DND-41 (cell line): ENCODE data around the gene GPR152.

Source experiments
- ATAC-seq: fragments of 200-7000 bp; cut with Tn5 transposase; 3 replicates; pipeline ENCODE4 v1.9.1; 2021; ENCODE audit warnings: low read depth; ENCODE audit not compliant: insufficient read depth
- DNase-seq: peaks from one replicate; pipeline ENCODE4 v3.0.0-alpha.2; 2020
- H2AFZ ChIP-seq: 2 replicates; pipeline ENCODE4 v1.6.0; 2012; ENCODE audit warnings: low read depth, low read length
- H3K27ac ChIP-seq: 2 replicates; pipeline ENCODE4 v1.5.1; 2012; ENCODE audit warnings: low read length, inconsistent platforms
- H3K27me3 ChIP-seq: fragments of 200-600 bp; sonication (generic); 2 replicates; pipeline ENCODE4 v1.6.0; 2012; ENCODE audit warnings: low read length, mild to moderate bottlenecking, inconsistent platforms; ENCODE audit not compliant: insufficient read depth, poor library complexity
- H3K36me3 ChIP-seq: 2 replicates; pipeline ENCODE4 v1.5.1; 2012; ENCODE audit warnings: low read length, inconsistent platforms; ENCODE audit not compliant: insufficient read depth
- H3K4me1 ChIP-seq: 2 replicates; pipeline ENCODE4 v1.5.1; 2012; ENCODE audit warnings: mild to moderate bottlenecking, low read length; ENCODE audit not compliant: insufficient read depth
- H3K4me2 ChIP-seq: 2 replicates; pipeline ENCODE4 v1.6.0; 2012; ENCODE audit warnings: mild to moderate bottlenecking, moderate library complexity, low read length, inconsistent platforms; ENCODE audit not compliant: insufficient read depth
- H3K4me3 ChIP-seq, 2 experiments: fragments of 200-600 bp in 1 of 2; shearing (Covaris generic) in 1 of 2; 2 replicates each; pipeline ENCODE4 v1.5.1; 2012 to 2016; ENCODE audit warnings: inconsistent platforms in 2 of 2, low read length in 2 of 2, mild to moderate bottlenecking in 2 of 2, low read depth in 1 of 2, moderate library complexity in 1 of 2
- H3K79me2 ChIP-seq: 2 replicates; pipeline ENCODE4 v1.6.0; 2012; ENCODE audit warnings: low read length, inconsistent platforms; ENCODE audit not compliant: insufficient read depth
- H3K9ac ChIP-seq: 2 replicates; pipeline ENCODE4 v1.6.0; 2012; ENCODE audit warnings: low read depth, mild to moderate bottlenecking, inconsistent platforms, low read length, moderate library complexity
- H3K9me3 ChIP-seq: 2 replicates; pipeline ENCODE4 v1.5.1; 2012; ENCODE audit warnings: low read length, moderate library complexity, mild to moderate bottlenecking, inconsistent platforms; ENCODE audit not compliant: insufficient read depth, severe bottlenecking
- H4K20me1 ChIP-seq: 2 replicates; pipeline ENCODE4 v1.6.0; 2012; ENCODE audit warnings: low read length; ENCODE audit not compliant: insufficient read depth
- EZH2 ChIP-seq: IDR thresholded peaks from 3 replicates; pipeline ENCODE4 v1.6.1; 2012; ENCODE audit warnings: borderline replicate concordance, low read depth, mild to moderate bottlenecking, moderate library complexity, low read length, inconsistent platforms; ENCODE audit not compliant: severe bottlenecking
- TF ChIP-seq, protein P1 (sequence below): IDR thresholded peaks from 2 replicates; pipeline ENCODE4 v1.5.1; 2012; ENCODE audit warnings: borderline replicate concordance, low read length, moderate library complexity, mild to moderate bottlenecking; ENCODE audit not compliant: poor library complexity, severe bottlenecking; ENCODE audit errors: extremely low read depth

GPR152 gene

GRCh38 chr11:67500484-67500821 lies 47.9 kb upstream of the GPR152 start:
- TF ChIP-seq, protein P1, sequence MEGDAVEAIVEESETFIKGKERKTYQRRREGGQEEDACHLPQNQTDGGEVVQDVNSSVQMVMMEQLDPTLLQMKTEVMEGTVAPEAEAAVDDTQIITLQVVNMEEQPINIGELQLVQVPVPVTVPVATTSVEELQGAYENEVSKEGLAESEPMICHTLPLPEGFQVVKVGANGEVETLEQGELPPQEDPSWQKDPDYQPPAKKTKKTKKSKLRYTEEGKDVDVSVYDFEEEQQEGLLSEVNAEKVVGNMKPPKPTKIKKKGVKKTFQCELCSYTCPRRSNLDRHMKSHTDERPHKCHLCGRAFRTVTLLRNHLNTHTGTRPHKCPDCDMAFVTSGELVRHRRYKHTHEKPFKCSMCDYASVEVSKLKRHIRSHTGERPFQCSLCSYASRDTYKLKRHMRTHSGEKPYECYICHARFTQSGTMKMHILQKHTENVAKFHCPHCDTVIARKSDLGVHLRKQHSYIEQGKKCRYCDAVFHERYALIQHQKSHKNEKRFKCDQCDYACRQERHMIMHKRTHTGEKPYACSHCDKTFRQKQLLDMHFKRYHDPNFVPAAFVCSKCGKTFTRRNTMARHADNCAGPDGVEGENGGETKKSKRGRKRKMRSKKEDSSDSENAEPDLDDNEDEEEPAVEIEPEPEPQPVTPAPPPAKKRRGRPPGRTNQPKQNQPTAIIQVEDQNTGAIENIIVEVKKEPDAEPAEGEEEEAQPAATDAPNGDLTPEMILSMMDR = no peak
- no peak for TF ChIP-seq EZH2
- ATAC-seq (no peak), DNase-seq (no peak)
- Histone ChIP-seq H3K79me2 (peaks cover 29% of the 10 kb centered on the region), H3K4me2 (no peak overlapping the region), H3K27ac (no peak overlapping the region), H3K9me3 (no peaks in the 10 kb centered on the region), H3K9ac (no peak overlapping the region), H3K4me1 (peaks cover 15% of the 10 kb centered on the region), H3K27me3 (no peaks in the 10 kb centered on the region), H2AFZ (no peak overlapping the region), H3K4me3 (no peak overlapping the region), H4K20me1 (peaks cover 22% of the 10 kb centered on the region), H3K36me3 (peaks cover 72% of the 10 kb centered on the region)

GRCh38 chr11:67499808-67500483 lies 47.4 kb upstream of the GPR152 start:
- DNase-seq (no peak), ATAC-seq (no peak)
- Histone ChIP-seq H4K20me1 (peaks cover 22% of the 10 kb centered on the region), H3K9me3 (no peaks in the 10 kb centered on the region), H3K36me3 (peaks cover 77% of the 10 kb centered on the region), H3K4me3 (no peak overlapping the region), H3K4me2 (no peak overlapping the region), H3K27ac (no peak overlapping the region), H3K4me1 (peaks cover 13% of the 10 kb centered on the region), H3K27me3 (no peaks in the 10 kb centered on the region), H3K79me2 (peaks cover 27% of the 10 kb centered on the region), H3K9ac (no peak overlapping the region), H2AFZ (no peak overlapping the region)
- TF ChIP-seq EZH2 = no peak
- TF ChIP-seq, protein P1 = no peak

DNA sequence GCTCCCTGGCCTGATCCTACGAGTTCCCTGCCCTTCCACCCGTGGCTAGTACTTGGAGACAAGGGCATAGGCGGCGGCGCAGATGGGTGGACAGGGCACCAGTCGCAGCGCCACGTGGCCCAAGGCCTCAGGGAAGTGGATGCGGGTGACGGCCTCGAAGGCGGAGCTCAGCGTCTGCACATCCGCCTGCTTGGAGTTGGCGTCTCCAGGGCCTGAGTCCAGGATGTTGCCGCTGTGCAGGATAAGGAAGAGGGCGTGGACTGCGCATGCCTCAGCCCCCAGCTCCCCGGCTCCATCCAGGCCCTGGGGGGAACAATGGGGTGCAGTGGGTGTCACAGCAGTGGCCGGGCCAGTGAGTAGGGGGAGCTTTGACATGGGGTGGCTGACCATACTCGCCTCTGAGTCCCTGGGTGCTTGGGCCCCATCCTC lies 46.0 kb upstream of the GPR152 start:
- Histone ChIP-seq H3K27ac (no peak overlapping the region), H3K79me2 (peaks cover 14% of the 10 kb centered on the region), H3K9me3 (no peaks in the 10 kb centered on the region), H3K36me3 (peaks cover 90% of the 10 kb centered on the region), H3K4me1 (peaks cover 6% of the 10 kb centered on the region), H4K20me1 (peaks cover 12% of the 10 kb centered on the region), H2AFZ (no peak overlapping the region), H3K9ac (no peak overlapping the region), H3K4me3 (no peak overlapping the region), H3K4me2 (no peak overlapping the region), H3K27me3 (no peaks in the 10 kb centered on the region)
- TF ChIP-seq EZH2 = no peak
- TF ChIP-seq, protein P1 = no peak
- ATAC-seq (no peak), DNase-seq (no peak)
